Peyer's patch (tissue), 4 donors: ENCODE measurements around the gene EME2.

Experiments
- POLR2A ChIP-seq, 2 donors: fragments of 450-650 bp; IDR thresholded peaks; one replicate each; pipeline ENCODE4 v1.5.1; 2017; ENCODE audit warnings: antibody characterized with exemption in 2 of 2, mild to moderate bottlenecking in 2 of 2, moderate library complexity in 2 of 2
- TF ChIP-seq, protein P1 (sequence below), 6 experiments: fragments of 450-650 bp in 4 of 6; fragments of 200-600 bp in 2 of 6; sonication (generic) in 1 of 6; IDR thresholded peaks; one replicate each; pipeline ENCODE4 v1.5.1; 2017 to 2019; ENCODE audit warnings: antibody characterized with exemption in 6 of 6, mild to moderate bottlenecking in 3 of 6, moderate library complexity in 1 of 6

DNA sequence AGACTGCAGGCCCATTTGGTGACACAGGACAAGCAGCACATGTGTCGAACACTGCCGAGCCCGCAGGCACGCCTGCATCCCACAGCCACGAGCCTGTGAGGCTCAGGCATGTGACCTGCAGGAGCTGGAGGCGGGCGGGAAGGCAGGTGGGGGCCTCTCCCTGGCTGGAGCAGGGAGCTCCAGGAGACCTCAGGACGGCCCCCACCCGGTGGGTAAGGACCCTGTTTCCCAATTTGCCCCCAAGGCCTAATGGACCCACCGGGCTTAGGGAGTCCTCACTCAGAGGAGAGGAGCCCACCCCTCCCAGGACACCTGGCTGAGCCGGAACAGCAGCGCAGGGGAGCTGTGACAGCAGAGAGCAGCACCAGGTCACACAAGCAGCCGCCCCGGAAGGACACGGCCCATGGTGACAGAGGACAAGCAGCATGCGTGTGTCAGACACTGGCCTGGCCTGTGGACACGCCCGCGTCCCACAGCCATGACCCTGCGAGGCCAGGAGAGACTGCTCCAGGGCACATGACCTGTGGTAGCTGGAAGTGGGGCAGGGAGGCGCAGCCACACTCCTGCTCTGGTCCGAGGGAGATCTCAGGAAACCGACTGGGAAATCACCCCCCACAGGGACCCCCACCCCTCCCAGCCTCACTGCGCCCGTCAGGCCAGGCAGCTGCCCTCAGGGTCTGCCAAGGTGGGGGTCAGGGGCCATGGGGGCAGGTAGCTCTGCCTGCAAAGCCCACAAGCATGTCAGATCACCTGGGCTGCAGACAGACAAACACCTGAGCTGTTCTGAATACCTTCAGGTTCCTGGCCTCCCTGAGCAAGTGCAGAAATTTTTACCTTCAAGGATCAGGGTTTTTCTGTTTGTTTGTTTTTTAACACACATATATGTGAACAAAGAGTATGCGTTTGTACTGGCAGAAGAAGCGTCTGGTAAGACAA is 7.4 kb downstream of the EME2 start:
- TF ChIP-seq, protein P1, sequence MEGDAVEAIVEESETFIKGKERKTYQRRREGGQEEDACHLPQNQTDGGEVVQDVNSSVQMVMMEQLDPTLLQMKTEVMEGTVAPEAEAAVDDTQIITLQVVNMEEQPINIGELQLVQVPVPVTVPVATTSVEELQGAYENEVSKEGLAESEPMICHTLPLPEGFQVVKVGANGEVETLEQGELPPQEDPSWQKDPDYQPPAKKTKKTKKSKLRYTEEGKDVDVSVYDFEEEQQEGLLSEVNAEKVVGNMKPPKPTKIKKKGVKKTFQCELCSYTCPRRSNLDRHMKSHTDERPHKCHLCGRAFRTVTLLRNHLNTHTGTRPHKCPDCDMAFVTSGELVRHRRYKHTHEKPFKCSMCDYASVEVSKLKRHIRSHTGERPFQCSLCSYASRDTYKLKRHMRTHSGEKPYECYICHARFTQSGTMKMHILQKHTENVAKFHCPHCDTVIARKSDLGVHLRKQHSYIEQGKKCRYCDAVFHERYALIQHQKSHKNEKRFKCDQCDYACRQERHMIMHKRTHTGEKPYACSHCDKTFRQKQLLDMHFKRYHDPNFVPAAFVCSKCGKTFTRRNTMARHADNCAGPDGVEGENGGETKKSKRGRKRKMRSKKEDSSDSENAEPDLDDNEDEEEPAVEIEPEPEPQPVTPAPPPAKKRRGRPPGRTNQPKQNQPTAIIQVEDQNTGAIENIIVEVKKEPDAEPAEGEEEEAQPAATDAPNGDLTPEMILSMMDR (IDR thresholded peaks at IDR 0.05) = no peak
- no peak for TF ChIP-seq POLR2A (IDR thresholded peaks at IDR 0.05)
